Mucosa of descending colon (tissue), 3 donors: ENCODE data around the gene AOC3. TPM values are rescaled to one million over a fixed set of nuclear protein-coding genes. Genes with fewer than 3 reads are reported as not detected.

Source experiments
- ATAC-seq: fragments of 200-7000 bp; cut with Tn5 transposase; one replicate; pipeline ENCODE4 v1.9.1; 2020; ENCODE audit warnings: mild to moderate bottlenecking, moderate library complexity
- DNase-seq, 3 donors: peaks; one replicate each; pipeline ENCODE4 v3.0.0-alpha.2; 2020
- H3K36me3 ChIP-seq: fragments of 200-600 bp; one replicate; pipeline ENCODE4 v1.8.0; 2021; ENCODE audit warnings: low read depth, mild to moderate bottlenecking
- H3K4me1 ChIP-seq: fragments of 200-600 bp; one replicate; pipeline ENCODE4 v1.8.0; 2021; ENCODE audit warnings: low read depth, mild to moderate bottlenecking
- H3K4me3 ChIP-seq: fragments of 200-600 bp; one replicate; pipeline ENCODE4 v1.8.0; 2021; ENCODE audit warnings: mild to moderate bottlenecking
- H3K9me3 ChIP-seq: fragments of 200-600 bp; one replicate; pipeline ENCODE4 v1.8.0; 2021; ENCODE audit warnings: mild to moderate bottlenecking
- intact Hi-C, 2 donors: fragments of 100-400 bp; cut with DNase I in 1 of 2; cut with micrococcal nuclease in 1 of 2; formaldehyde crosslinking; loops; one replicate each; pipeline versions ENCODE4 v1.11.0 to v1.11.1; 2022; cut with DNase I, micrococcal nuclease
- total RNA-seq, 3 donors: library from RNA; stranded (reverse); fragmentation: NEBNext Ultra II Directional in 2 of 3; extraction: Animal tissue kit (Norgen Biotek cat#: 25700) in 2 of 3; gene quantifications; one replicate each; pipeline versions ENCODE4 v1.2.1 to v1.2.4, GENCODE V29; 2021 to 2023
- TF ChIP-seq, protein P1 (sequence below): fragments of 200-600 bp; IDR thresholded peaks from one replicate; pipeline ENCODE4 v1.8.0; 2022; ENCODE audit warnings: antibody characterized with exemption, mild to moderate bottlenecking
- donor health status: DM: no; HTN: no; CAD: no; lungs with moderate emphysema.
- donor health status: DM: no; HTN: no; CAD: no.
- donor health status: DM: no; HTN: yes; CAD: no.

AOC3 gene
- total RNA-seq, 3 donors from 2014 or later: 10.6 to 175 (median 25.4) TPM

DNA sequence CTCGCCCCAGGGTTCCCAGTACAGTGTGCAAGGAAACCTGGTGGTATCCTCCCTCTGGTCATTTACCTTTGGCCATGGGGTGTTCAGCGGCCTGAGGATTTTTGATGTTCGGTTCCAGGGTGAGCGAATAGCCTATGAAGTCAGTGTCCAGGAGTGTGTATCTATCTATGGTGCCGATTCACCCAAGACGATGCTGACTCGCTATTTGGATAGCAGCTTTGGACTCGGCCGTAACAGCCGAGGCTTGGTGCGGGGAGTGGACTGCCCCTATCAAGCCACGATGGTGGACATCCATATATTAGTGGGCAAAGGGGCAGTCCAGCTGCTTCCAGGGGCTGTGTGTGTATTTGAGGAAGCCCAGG lies 5.5 kb upstream of the AOC3 start:
- Histone ChIP-seq H3K4me3 (no peak overlapping the region), H3K4me1 (no peaks in the 10 kb centered on the region), H3K36me3 (no peaks in the 10 kb centered on the region), H3K9me3 (no peaks in the 10 kb centered on the region)
- TF ChIP-seq, protein P1, sequence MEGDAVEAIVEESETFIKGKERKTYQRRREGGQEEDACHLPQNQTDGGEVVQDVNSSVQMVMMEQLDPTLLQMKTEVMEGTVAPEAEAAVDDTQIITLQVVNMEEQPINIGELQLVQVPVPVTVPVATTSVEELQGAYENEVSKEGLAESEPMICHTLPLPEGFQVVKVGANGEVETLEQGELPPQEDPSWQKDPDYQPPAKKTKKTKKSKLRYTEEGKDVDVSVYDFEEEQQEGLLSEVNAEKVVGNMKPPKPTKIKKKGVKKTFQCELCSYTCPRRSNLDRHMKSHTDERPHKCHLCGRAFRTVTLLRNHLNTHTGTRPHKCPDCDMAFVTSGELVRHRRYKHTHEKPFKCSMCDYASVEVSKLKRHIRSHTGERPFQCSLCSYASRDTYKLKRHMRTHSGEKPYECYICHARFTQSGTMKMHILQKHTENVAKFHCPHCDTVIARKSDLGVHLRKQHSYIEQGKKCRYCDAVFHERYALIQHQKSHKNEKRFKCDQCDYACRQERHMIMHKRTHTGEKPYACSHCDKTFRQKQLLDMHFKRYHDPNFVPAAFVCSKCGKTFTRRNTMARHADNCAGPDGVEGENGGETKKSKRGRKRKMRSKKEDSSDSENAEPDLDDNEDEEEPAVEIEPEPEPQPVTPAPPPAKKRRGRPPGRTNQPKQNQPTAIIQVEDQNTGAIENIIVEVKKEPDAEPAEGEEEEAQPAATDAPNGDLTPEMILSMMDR: no peak
- intact Hi-C loops: no loop called here
- DNase-seq (no peak), ATAC-seq (no peak)

DNA sequence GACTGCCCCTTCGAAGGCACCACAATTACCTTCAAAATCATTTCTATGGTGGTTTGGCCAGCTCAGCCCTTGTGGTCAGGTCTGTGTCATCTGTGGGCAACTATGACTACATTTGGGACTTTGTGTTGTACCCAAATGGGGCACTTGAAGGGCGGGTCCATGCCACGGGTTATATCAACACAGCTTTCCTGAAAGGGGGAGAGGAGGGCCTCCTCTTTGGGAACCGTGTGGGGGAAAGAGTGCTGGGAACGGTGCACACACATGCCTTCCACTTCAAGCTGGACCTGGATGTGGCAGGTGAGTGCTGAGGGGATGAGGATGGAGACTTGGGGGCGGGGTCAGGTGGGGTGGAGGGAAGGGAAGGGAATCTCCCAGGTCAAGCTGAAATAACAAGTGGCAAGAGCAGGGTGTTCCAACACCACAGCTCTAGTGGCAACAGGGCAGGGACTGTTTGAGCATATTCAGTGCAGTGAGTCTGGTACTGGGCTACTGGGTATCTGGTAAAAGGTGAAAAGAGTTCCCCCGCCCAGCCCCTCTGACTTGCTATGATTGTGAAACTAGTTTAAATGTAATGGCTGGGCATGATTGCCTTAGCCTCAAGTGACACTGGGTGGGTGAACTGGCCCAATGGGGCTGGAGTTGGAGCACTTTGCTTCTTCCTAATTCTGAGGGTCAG lies 4.9 kb upstream of the AOC3 start:
- H3K36me3 ChIP-seq: no peaks in the 10 kb centered on the region
- no peak overlapping the region for H3K4me3 ChIP-seq
- ATAC-seq (no peak), DNase-seq (no peak)
- H3K9me3 ChIP-seq: no peaks in the 10 kb centered on the region
- intact Hi-C loops: no loop called here
- no peaks in the 10 kb centered on the region for H3K4me1 ChIP-seq
- TF ChIP-seq, protein P1: no peak

DNA sequence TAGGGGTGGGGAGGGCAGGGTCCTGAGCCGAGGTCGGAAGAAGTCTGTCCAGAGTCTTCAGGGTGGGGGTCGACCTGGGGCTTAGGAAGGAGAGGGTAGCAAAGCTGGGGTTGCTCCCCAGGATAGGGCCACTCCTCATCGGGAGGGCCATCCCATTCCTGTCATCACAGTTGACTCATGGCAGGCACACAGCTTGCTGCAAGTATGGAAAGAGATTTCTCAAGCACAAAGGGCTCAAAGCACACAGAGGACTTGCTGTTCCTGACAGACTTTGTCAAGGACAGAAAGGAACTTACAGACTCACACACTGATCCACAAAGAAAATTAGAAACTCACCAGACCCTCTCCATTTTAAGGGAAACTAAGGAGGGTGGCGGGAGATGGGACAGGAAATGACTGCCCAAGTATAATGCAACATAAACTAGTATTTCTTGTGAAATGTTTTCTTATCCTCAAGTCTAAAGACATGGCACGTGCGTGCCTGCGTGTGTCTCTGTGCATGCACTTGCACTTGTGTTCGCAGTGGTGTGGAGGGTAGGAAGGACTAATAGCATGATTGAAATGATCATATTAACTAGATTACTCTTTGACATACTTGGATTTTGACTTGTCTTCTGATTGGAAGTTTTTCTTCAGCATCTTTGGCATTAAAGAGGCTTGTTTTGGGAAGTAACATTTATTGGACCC lies 4.3 kb upstream of the AOC3 start:
- intact Hi-C loops: no loop called here
- no peak for ATAC-seq
- no peaks in the 10 kb centered on the region for H3K4me1 ChIP-seq

DNA sequence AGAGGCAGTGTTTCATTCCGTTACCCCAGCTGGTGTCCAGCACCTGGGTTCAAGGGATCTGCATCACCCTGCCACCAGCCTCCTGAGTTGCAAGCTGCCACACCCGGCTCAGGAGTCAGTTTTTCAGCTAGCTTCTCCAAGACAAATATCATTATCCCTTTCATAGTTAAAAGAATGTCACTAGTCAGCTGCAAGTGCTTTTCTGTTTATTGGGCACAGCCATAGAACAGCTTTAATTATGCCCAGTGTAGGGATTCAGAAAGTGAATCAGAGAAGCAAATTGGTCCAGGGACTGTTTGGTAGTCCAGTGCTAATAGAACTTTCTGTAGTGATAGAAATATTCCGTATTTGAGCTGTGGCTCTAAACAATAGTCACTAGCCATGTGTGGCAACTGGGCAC lies 2.9 kb upstream of the AOC3 start:
- intact Hi-C loops: no loop called here

More for the DNA sequence above, 4.3 kb upstream of the AOC3 start:
- no peak for DNase-seq
- no peaks in the 10 kb centered on the region for H3K36me3 ChIP-seq
- no peak overlapping the region for H3K4me3 ChIP-seq
- TF ChIP-seq, protein P1: no peak
- H3K9me3 ChIP-seq: no peaks in the 10 kb centered on the region

DNA sequence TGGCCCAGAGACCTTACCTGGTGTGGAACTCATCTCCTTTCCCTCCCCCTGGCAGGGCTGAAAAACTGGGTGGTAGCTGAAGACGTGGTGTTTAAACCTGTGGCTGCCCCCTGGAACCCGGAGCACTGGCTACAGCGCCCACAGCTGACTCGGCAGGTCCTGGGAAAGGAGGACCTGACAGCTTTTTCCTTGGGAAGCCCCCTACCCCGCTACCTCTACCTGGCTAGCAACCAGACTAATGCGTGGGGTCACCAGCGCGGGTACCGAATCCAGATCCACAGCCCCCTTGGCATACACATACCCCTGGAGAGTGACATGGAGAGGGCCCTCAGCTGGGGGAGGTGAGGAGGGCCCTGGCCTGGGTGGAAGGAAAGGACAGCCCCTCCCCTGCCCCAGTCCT lies 2.0 kb upstream of the AOC3 start:
- Histone ChIP-seq H3K36me3 (no peaks in the 10 kb centered on the region), H3K9me3 (no peaks in the 10 kb centered on the region), H3K4me1 (no peaks in the 10 kb centered on the region), H3K4me3 (no peak overlapping the region)
- ATAC-seq (no peak), DNase-seq (no peak)
- TF ChIP-seq, protein P1: no peak
- intact Hi-C loops: no loop called here

More for the DNA sequence above, 2.9 kb upstream of the AOC3 start:
- TF ChIP-seq, protein P1: no peak
- Histone ChIP-seq H3K9me3 (no peaks in the 10 kb centered on the region), H3K36me3 (no peaks in the 10 kb centered on the region), H3K4me1 (no peaks in the 10 kb centered on the region), H3K4me3 (no peak overlapping the region)
- no peak for ATAC-seq
- no peak for DNase-seq
